HG03108 (cell line): ENCODE data around the gene NYAP1.
"Not testable (repeated sequence)": the region's sequence is repeated elsewhere in the genome, so short reads cannot be mapped to it uniquely, and the experiment has no call there.

Source experiments
- ATAC-seq: cut with Tn5 transposase; IDR thresholded peaks from one replicate; pipeline ENCODE4 v1.9.1; 2021; ENCODE audit warnings: moderate library complexity; ENCODE audit not compliant: unreplicated experiment

Gene NYAP1

GRCh38 chr7:100483722-100484672 lies at the start of gene NYAP1:
Gene NYAP1, plus strand, starts transcription at chr7:100483927. Its CDS starts 1,385 bp downstream, at chr7:100485312.
- no peak for ATAC-seq

GRCh38 chr7:100434297-100435144 lies 49.2 kb upstream of the NYAP1 start:
- no peak for ATAC-seq

- peak; percentile 5 for ATAC-seq
Measured at GRCh38 chr7:100435401-100436304, 48.1 kb upstream of the NYAP1 start.

- no peak for ATAC-seq
Measured at GRCh38 chr7:100437150-100438100, 46.3 kb upstream of the NYAP1 start.

GRCh38 chr7:100438172-100438571 lies 45.6 kb upstream of the NYAP1 start:
- no peak for ATAC-seq

GRCh38 chr7:100438731-100439130 lies 45.0 kb upstream of the NYAP1 start:
- not testable (repeated sequence) for ATAC-seq

- ATAC-seq: not testable (repeated sequence)
Measured at GRCh38 chr7:100439244-100439643, 44.5 kb upstream of the NYAP1 start.

GRCh38 chr7:100441641-100442535 lies 41.8 kb upstream of the NYAP1 start:
- no peak for ATAC-seq

GRCh38 chr7:100443096-100443840 lies 40.5 kb upstream of the NYAP1 start:
- no peak for ATAC-seq

GRCh38 chr7:100444311-100445278 lies 39.1 kb upstream of the NYAP1 start:
- ATAC-seq: no peak

- ATAC-seq: no peak
Measured at GRCh38 chr7:100446040-100446439, 37.7 kb upstream of the NYAP1 start.

- ATAC-seq: not testable (repeated sequence)
Measured at GRCh38 chr7:100447363-100447762, 36.4 kb upstream of the NYAP1 start.

- ATAC-seq: no peak
Measured at GRCh38 chr7:100449190-100449795, 34.4 kb upstream of the NYAP1 start.

GRCh38 chr7:100452513-100452912 lies 31.2 kb upstream of the NYAP1 start:
- ATAC-seq: no peak

- ATAC-seq: not testable (repeated sequence)
Measured at GRCh38 chr7:100453854-100454253, 29.9 kb upstream of the NYAP1 start.

GRCh38 chr7:100455206-100455605 lies 28.5 kb upstream of the NYAP1 start:
- ATAC-seq: no peak
